ENCODE data around the gene HEMK1.

DNA sequence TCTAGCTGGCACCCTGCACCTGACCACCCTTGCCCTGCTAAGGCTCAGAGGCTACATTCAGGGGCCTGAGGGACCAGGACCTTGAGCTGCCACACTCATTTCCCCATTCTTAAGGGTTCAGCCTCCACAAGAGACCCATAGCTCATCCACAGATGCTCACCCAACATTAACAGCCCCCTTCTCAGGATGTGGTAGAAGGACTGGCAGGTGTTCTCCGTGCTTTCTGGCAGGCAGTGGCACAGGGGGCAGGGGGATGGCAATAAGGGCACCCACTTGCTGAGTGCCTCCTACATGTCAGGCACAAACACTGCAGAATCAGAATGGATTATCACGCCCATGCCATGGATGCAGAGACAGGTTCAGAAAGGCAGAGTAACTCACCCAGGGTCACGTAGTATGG is 57.1 kb downstream of the HEMK1 start:
- TF ChIP-seq, protein P1, sequence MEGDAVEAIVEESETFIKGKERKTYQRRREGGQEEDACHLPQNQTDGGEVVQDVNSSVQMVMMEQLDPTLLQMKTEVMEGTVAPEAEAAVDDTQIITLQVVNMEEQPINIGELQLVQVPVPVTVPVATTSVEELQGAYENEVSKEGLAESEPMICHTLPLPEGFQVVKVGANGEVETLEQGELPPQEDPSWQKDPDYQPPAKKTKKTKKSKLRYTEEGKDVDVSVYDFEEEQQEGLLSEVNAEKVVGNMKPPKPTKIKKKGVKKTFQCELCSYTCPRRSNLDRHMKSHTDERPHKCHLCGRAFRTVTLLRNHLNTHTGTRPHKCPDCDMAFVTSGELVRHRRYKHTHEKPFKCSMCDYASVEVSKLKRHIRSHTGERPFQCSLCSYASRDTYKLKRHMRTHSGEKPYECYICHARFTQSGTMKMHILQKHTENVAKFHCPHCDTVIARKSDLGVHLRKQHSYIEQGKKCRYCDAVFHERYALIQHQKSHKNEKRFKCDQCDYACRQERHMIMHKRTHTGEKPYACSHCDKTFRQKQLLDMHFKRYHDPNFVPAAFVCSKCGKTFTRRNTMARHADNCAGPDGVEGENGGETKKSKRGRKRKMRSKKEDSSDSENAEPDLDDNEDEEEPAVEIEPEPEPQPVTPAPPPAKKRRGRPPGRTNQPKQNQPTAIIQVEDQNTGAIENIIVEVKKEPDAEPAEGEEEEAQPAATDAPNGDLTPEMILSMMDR (IDR thresholded peaks at IDR 0.05) = no peak
- TF ChIP-seq MXD4 (CRISPR knock-in tag; IDR thresholded peaks at IDR 0.05; ENCODE audit: borderline replicate concordance) (no peak), MYBL2 (CRISPR knock-in tag; IDR thresholded peaks at IDR 0.05) (no peak), E2F5 (CRISPR knock-in tag; IDR thresholded peaks at IDR 0.05) (no peak), ZNF423 (CRISPR knock-in tag; IDR thresholded peaks at IDR 0.05) (no peak), GABPB1 (CRISPR knock-in tag; IDR thresholded peaks at IDR 0.05) (no peak)
- TF ChIP-seq, protein P2, sequence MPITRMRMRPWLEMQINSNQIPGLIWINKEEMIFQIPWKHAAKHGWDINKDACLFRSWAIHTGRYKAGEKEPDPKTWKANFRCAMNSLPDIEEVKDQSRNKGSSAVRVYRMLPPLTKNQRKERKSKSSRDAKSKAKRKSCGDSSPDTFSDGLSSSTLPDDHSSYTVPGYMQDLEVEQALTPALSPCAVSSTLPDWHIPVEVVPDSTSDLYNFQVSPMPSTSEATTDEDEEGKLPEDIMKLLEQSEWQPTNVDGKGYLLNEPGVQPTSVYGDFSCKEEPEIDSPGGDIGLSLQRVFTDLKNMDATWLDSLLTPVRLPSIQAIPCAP (CRISPR knock-in tag; IDR thresholded peaks at IDR 0.05) = no peak
